IPS-20b (cell line): ENCODE measurements around the gene MYBPH.

Source experiments
- H3K27ac ChIP-seq: one replicate; pipeline ENCODE4 v1.5.1; 2013; ENCODE audit warnings: low read length
- H3K27me3 ChIP-seq: 2 replicates; pipeline ENCODE4 v1.6.1; 2013; ENCODE audit warnings: mild to moderate bottlenecking, low read length, inconsistent platforms; ENCODE audit not compliant: insufficient read depth
- H3K36me3 ChIP-seq: 2 replicates; pipeline ENCODE4 v1.6.1; 2013; ENCODE audit warnings: low read depth, mild to moderate bottlenecking, inconsistent platforms, low read length, moderate library complexity; ENCODE audit not compliant: insufficient read depth
- H3K4me1 ChIP-seq: 2 replicates; pipeline ENCODE4 v1.6.1; 2013; ENCODE audit warnings: mild to moderate bottlenecking, control low read depth, inconsistent platforms, low read length, moderate library complexity; ENCODE audit not compliant: insufficient read depth
- H3K4me3 ChIP-seq: 2 replicates; pipeline ENCODE4 v1.5.1; 2013; ENCODE audit warnings: mild to moderate bottlenecking, low read length, inconsistent platforms
- H3K9ac ChIP-seq: 2 replicates; pipeline ENCODE4 v1.6.1; 2013; ENCODE audit warnings: low read depth, mild to moderate bottlenecking, inconsistent platforms, low read length, moderate library complexity
- H3K9me3 ChIP-seq: 2 replicates; pipeline ENCODE4 v1.6.1; 2013; ENCODE audit warnings: mild to moderate bottlenecking, low read depth, low read length, inconsistent platforms; ENCODE audit not compliant: insufficient read depth

Gene MYBPH

GRCh38 chr1:203129501-203130231 lies 46.0 kb downstream of the MYBPH start:
- Histone ChIP-seq H3K9me3 (no peaks in the 10 kb centered on the region), H3K36me3 (no peaks in the 10 kb centered on the region), H3K4me3 (no peak overlapping the region), H3K4me1 (peaks cover 9% of the 10 kb centered on the region; the same call in 1 of the 2 replicates), H3K27ac (no peak overlapping the region), H3K9ac (no peak overlapping the region), H3K27me3 (peaks cover 47% of the 10 kb centered on the region)

GRCh38 chr1:203128716-203129500 lies 46.7 kb downstream of the MYBPH start:
- Histone ChIP-seq H3K4me1 (peaks cover 9% of the 10 kb centered on the region; the same call in 1 of the 2 replicates), H3K9ac (peak overlapping the region; percentile 63; the same call in 1 of the 2 replicates), H3K27me3 (peaks cover 50% of the 10 kb centered on the region), H3K27ac (no peak overlapping the region), H3K9me3 (no peaks in the 10 kb centered on the region), H3K4me3 (peak overlapping the region; percentile 83; the same call in 1 of the 2 replicates), H3K36me3 (no peaks in the 10 kb centered on the region)

DNA sequence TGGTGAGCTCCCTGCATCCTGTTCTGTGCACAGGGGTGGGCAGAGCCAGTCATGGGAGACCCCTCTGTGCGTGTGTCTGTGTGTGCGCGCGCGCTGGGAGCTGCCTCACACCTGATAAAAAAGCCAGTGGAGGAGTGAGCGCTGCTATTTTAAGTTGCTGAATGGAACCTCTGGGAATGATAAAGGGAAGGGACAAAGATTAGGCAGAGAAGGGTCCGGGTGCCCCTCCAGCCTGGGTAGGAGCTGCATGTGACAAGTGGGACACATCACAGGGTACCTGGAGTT lies 47.3 kb downstream of the MYBPH start:
- Histone ChIP-seq H3K4me3 (peak overlapping the region; percentile 83), H3K9me3 (no peaks in the 10 kb centered on the region), H3K4me1 (peaks cover 9% of the 10 kb centered on the region; the same call in 1 of the 2 replicates), H3K36me3 (no peaks in the 10 kb centered on the region), H3K27ac (no peak overlapping the region), H3K9ac (peak overlapping the region; percentile 63; the same call in 1 of the 2 replicates), H3K27me3 (peaks cover 50% of the 10 kb centered on the region)

DNA sequence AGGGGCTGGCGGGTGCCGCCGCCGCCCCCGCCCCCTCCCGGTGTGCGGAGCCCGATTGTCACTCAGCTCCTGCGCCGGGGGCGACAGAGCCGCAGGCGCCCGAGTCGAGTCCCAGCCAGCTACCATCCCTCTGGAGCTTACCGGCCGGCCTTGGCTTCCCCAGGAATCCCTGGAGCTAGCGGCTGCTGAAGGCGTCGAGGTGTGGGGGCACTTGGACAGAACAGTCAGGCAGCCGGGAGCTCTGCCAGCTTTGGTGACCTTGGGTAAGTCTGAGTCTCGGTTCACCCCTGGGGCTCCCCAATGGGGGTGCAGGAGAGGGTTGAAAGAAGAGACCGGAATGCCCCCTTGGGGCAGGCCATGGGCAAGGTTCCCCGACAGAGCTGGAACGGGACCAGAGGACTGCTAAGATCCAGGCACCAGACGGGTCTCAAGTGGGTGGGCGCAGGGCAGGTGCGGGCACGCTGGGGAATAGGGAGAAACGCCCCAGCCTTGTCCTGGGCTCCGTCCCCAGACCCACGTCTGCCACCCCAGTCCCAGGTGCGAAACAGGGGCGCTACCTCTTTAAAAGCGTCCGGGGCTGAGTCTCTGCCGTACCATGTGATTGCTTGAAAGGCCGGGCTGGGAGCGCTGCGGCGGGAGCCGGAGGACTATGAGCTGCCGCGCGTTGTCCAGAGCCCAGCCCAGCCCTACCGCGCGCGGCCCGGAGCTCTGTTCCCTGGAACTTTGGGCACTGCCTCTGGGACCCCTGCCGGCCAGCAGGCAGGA lies 47.8 kb downstream of the MYBPH start, which contains the start of gene ADORA1:
Gene ADORA1 (plus strand): TSS at position 61 of the 765 bp plus-strand sequence. CDS start 1,116 bp downstream, outside the sequence.
- Histone ChIP-seq H3K4me3 (peak within 1 kb of the TSS; percentile 83), H3K36me3 (no peaks in the 10 kb centered on the region), H3K27me3 (peaks cover 50% of the 10 kb centered on the region), H3K9ac (peak within 1 kb of the TSS; percentile 63; the same call in 1 of the 2 replicates), H3K4me1 (peaks cover 9% of the 10 kb centered on the region; the same call in 1 of the 2 replicates), H3K9me3 (no peaks in the 10 kb centered on the region), H3K27ac (no peak within 1 kb of the TSS)

DNA sequence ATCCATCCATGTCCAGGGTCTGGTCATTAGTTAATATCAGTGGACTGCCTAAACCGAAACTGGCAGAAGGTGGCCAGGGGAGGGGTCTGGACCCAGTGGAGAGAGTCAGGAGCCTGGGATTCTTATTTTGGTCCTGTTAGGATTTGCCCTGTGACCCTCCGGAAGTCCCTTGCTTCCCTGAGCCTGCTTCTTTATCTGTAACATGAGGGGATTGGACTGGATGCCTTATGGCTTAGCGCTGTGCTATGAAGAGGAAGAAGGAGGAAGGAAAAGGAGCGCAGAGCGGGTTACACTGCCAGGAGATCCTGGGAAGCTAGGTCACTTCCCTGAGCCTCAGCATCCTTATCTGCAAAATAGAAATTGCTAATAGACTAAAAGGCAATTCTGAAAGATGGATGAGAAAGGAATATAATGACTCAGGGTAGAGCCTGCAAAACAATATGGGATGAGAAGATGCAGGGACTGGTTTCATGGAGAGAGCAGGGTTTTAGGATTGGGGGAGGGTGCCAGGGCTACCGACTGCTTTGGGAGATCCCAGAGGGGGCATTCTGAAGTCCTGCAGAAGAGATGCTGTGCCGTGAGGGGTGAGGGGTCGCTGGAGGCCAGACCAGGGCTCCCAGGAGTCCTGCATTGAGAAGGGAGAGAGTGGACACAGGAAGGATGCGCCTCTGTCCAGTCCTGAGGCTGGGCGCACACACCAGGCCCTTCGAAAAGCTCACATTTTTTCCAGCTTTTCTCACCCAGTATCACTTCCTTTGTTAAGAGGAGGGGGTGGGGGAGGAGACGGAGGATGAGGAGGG lies 48.6 kb downstream of the MYBPH start:
- Histone ChIP-seq H3K27me3 (peaks cover 50% of the 10 kb centered on the region), H3K4me1 (peaks cover 9% of the 10 kb centered on the region; the same call in 1 of the 2 replicates), H3K9ac (peak overlapping the region; percentile 48; the same call in 1 of the 2 replicates), H3K9me3 (no peaks in the 10 kb centered on the region), H3K36me3 (no peaks in the 10 kb centered on the region), H3K4me3 (peak overlapping the region; percentile 83), H3K27ac (no peak overlapping the region)

DNA sequence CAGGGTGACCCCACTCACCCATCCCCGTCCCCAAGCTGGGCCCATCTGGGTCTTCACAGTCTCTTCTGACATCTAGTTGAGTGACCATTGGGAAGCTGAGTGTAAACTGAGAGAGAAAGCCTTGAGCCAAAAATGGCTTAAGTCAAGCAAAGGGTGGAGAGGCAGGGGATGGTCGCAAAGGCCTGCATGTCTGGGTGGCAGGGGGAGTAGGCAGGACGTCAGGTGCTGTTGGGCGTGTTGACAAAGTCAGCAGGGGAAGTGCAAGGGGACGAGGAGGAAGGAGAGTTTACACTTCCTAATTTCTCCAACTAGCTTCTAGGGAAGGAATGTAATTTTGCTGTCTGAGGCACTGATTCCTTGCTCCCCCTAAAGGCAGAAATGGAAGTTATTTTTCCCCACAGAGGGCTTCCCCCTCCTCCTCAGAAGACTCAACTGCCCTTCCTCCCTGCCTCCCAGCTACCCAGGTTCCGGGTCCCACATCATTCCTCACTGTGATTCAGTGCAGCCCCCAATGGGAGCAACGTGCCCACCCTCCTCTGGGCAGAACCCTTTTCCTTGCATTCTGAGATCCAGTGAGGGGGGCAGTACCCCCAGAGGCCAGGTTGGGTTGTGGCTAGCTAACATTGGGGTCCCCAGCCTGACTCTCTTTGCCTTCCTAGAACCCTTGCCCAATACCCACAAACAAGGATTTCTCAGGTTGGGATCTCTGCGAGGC lies 49.3 kb downstream of the MYBPH start:
- Histone ChIP-seq H3K9me3 (no peaks in the 10 kb centered on the region), H3K36me3 (no peaks in the 10 kb centered on the region), H3K4me1 (peaks cover 9% of the 10 kb centered on the region; the same call in 1 of the 2 replicates), H3K27ac (no peak overlapping the region), H3K9ac (no peak overlapping the region; the same call in 1 of the 2 replicates), H3K27me3 (peaks cover 50% of the 10 kb centered on the region), H3K4me3 (peak overlapping the region; percentile 23; the same call in 1 of the 2 replicates)

- H3K27me3 ChIP-seq, result peaks cover 45% of the 10 kb centered on the region
- peaks cover 9% of the 10 kb centered on the region; the same call in 1 of the 2 replicates for H3K4me1 ChIP-seq
- no peak overlapping the region for H3K4me3 ChIP-seq
- no peak overlapping the region for H3K27ac ChIP-seq
- no peaks in the 10 kb centered on the region for H3K36me3 ChIP-seq
- no peaks in the 10 kb centered on the region for H3K9me3 ChIP-seq
- no peak overlapping the region for H3K9ac ChIP-seq
Measured at GRCh38 chr1:203124546-203125317, 50.9 kb downstream of the MYBPH start.

DNA sequence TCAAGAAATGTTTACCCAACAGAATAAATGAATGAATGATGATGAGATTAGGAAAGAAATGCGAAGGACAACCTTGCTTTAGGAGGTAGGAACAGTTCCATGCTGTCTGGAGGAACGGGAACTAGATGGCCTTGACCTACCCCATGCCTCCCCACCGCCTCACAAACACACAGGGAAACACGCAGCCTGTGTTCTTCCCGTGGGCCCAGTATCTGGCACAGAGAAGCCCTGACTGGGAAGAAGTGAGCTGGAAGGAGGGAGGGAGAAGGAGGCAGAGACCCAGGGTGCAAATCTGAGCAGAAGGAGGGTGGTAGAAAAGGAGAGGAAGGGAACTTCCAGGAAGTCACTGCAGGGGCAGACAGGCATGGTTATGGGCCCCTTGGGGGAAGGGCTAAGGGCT lies 51.6 kb downstream of the MYBPH start:
- Histone ChIP-seq H3K27me3 (peaks cover 39% of the 10 kb centered on the region), H3K27ac (no peak overlapping the region)

GRCh38 chr1:203122159-203122558 lies 53.5 kb downstream of the MYBPH start:
- peaks cover 7% of the 10 kb centered on the region; the same call in 1 of the 2 replicates for H3K4me1 ChIP-seq
- H3K9me3 ChIP-seq, result no peaks in the 10 kb centered on the region
- H3K9ac ChIP-seq, result no peak overlapping the region
- H3K4me3 ChIP-seq, result no peak overlapping the region
- H3K27me3 ChIP-seq, result peaks cover 38% of the 10 kb centered on the region
- no peak overlapping the region for H3K27ac ChIP-seq
- no peaks in the 10 kb centered on the region for H3K36me3 ChIP-seq

More for the DNA sequence above, 51.6 kb downstream of the MYBPH start:
- no peak overlapping the region for H3K9ac ChIP-seq
- H3K4me1 ChIP-seq, result peaks cover 9% of the 10 kb centered on the region; the same call in 1 of the 2 replicates
- H3K4me3 ChIP-seq, result no peak overlapping the region
- no peaks in the 10 kb centered on the region for H3K36me3 ChIP-seq
- H3K9me3 ChIP-seq, result no peaks in the 10 kb centered on the region
